Activated CD4-positive, alpha-beta T cell treated with anti-CD3 and anti-CD28 coated beads, Interleukin-10, Interleukin-2, amounts not matched to agents 100 ng/mL and 50 ng/mL, durations not matched to agents 16 hours and 8 hours (primary cell): ENCODE results near the gene NOS1.

Experiments
- DNase-seq: peaks from one replicate; pipeline ENCODE4 v3.0.0-alpha.2; 2020

Gene NOS1

DNA sequence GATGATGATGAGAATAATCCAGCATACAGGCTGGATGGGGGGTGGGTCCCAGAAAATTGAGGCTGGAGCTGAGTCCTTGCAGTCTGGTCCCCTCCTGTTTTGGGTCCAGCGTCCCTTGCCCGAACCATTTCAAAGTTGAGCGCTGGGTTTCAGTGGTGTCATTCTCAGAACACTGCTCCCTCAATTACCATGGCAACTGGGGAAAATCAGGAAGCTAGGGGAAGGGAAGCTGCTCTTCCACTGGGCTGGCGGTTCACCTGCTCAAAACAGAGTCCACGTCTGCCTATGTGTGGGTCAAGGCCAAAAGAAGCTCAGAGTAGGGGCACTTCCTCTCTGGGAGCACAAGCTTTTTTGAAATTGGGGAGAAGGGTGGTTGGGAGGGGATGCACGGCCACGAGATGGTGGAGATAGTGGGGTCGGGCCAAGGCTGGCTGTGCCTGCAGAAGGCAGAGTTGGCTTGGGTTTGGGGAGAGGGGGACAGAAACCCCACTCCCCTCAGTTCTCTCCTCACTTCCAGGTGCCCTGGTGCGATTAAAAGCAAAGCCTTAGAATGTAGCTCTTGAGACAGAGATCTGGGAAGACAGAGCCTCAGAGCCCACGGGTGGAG, 1.7 kb upstream of the NOS1 start:
- no peak for DNase-seq

DNA sequence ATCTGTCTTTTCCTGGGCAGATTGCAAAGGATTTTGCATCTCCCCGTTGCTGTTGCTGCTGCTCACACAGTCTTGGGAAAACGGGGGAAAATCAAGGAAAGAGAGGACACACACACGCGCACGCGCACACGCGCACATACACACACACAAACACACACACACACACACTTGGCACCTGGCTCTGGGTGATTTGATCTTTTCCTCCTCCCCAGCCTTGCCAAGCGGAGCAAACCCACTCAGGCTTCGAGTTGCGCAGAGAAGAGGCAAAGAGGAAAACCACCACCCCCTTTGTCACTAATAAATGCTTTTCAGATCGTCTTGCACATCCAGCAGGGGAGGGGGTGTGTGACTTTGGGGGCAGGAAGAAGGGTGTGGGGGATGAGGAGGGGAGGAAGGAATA, 965 bp upstream of the NOS1 start:
- no peak for DNase-seq

- no peak for DNase-seq
Observed at GRCh38 chr12:117361905-117362304, 479 bp upstream of the NOS1 start.

DNA sequence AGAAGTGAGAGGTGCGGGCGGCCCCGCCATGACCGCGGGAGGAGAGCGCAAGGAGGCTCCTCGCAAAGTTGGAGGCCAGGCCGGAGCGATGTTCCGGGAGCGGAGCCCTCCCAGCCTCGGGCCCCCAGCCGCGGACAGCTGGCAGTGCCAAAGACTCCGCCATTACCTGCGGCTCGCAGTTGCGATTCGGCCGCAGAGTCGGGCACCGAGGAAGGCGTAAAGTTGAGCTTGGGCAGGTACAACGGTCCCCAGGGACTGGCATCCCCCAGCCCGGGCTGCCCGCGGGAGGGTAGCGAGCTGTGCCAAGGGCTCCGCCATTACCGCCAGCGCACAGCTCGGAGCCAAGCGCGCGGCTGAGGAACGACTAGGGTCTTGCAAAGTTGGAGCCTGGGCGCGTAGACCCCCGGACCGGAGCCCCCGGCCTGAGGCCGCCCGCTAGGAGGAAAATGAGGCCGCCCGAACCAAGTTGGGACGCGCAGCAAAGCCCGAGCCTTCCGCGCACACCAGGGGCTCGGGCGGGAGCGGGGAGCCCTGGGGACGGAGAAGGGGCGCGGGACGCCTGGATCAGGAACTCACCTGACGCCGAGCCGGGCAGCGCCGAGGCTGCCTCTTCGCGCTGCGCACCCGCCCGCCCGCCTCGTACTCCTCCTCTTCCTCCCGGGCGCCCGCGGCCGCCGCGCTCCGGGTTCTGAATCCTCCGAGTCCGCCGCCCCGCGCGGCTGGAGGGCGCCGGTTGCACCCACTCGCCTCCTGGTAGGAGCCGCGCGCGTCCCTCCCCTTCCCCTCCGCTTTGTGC, 677 bp downstream of the NOS1 start:
- DNase-seq = no peak

DNA sequence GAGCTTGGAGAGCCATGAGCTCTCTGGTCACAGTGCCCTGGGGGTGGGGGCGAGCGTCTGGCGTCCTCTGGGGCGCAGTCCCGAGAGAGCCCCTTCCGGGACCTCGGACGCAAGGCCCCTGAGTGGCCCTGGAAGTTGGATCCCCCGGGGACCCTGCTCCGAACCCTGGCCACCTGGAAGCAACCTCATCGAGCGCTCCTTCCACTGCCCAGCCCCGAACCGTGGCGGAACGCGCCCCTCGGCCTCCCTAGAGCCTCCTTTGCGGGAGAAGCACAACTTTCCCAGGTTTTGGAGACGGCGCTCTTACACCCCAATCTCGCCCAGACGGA, 1.2 kb downstream of the NOS1 start:
- DNase-seq = no peak

DNA sequence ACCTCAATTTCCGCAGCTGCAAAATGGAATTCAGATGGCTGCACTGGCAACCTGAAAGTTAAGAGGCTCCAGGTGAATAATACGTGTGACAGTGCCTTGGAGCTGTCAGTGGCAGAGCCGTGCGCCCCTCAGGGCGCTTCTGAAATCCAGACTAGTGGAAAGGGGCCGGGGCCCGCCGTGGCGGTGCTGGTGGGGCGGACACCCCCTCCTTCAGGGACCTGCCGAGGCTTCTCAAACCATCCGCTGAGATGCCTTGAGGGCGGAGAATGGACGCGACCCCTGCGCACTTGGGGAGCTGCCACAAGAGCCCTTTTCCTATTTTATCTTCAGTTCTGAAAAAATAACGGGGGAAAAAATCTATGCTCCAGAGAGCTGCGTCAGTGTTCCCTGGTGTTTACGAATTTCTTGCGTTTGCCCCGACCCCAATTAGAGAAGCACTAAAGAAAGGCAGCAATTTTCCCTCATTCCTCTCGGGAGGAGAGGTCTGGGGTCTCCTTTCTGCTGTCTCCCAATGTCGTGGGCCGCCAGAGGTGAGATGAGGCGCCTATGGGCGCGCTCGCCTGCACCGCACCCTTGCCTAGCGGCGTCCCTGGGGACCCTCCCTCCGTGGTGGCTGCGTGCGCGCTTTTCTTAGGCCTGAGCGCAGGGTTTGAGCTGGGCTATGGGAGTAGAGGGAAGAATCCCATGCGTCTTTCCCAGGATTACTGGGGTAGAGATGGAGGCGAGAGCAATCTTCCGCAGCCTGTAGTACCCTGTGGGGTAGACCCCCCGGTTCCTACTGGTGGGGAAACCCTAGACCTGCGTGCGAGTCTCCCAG, 2.2 kb downstream of the NOS1 start:
- no peak for DNase-seq

DNA sequence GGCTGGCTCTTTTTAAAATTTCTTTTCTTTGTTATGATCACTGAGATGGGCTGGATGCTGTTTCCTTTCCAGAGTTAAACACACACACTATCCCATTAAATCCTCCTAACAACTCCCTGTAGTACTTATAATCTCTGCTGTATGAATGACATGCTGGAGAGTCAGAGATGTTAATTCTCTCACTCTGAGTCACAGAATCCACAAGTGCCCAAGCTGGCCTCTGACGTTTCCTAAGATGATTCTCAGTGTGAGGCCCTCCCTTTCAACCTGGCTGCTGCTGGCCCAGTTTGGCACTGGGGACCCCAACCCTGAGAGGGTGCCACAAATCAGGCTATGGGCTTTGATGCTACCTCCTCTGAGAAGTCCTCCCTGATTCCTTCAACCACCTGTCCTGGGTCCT, 5.4 kb downstream of the NOS1 start:
- no peak for DNase-seq

DNA sequence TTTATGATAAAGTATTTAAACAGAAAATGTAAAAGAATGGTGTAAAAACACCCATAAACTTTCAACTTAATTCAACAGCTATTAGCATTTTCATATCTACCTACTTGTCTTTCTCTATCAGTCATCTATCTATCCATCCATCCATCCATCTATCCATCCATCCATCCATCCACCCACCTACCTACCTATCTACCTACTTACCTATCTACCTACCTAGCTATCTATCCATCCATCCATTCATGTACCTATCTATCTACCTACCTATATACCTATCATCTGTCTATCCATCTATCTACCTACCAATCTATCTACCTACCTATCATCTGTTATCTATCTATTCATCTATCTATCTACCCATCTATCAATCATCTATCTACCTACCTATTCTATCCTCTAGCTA, 8.5 kb downstream of the NOS1 start:
- DNase-seq = no peak

- DNase-seq = no peak
Observed at GRCh38 chr12:117352206-117352605, 9.2 kb downstream of the NOS1 start.

GRCh38 chr12:117350140-117350539, 11.3 kb downstream of the NOS1 start:
- no peak for DNase-seq

DNA sequence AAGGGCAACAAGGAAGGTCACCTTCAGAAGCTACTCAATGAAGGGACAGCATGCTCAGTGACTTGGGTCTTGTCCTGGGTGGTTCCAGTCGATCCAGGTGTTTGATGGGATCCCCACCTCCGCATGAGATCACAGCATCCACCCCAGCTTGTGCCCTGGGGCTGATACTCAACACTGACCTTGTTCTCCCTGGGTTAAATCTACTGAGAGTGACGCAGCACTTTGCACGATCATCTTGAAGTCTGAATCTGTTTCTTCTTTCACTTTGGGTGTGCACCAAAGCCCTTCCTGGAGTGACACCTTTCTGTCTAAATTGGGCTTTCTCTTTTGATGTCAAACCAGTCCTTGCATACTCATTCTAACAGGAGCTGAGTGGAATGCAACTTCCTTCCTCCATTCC, 13.8 kb downstream of the NOS1 start:
- DNase-seq = peak; percentile 7

- DNase-seq = no peak
Observed at GRCh38 chr12:117344716-117345115, 16.7 kb downstream of the NOS1 start.

GRCh38 chr12:117343849-117344248, 17.6 kb downstream of the NOS1 start:
- DNase-seq = no peak

- DNase-seq = no peak
Observed at GRCh38 chr12:117343296-117343695, 18.1 kb downstream of the NOS1 start.

- peak; percentile 37 for DNase-seq
Observed at GRCh38 chr12:117342682-117343081, 18.7 kb downstream of the NOS1 start.

DNA sequence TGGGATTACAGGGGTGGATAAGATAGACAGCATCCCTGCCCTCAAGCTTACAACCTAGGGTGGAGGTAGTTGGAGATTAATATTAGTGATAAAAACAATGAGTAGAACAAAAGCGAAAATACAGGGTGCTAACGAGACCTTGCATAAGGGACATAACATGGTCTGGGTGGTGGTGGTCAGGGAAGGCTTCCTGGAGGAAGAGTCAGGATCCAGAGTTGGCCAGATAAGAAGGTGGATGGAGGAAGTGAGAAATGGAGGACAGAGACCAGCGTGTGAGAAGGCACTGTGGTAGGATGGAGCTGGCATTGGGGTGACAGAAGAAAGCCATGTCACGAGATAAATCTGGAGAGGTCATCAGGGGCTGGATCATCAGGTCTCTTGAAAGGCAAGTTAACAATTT, 19.2 kb downstream of the NOS1 start:
- DNase-seq = no peak

DNA sequence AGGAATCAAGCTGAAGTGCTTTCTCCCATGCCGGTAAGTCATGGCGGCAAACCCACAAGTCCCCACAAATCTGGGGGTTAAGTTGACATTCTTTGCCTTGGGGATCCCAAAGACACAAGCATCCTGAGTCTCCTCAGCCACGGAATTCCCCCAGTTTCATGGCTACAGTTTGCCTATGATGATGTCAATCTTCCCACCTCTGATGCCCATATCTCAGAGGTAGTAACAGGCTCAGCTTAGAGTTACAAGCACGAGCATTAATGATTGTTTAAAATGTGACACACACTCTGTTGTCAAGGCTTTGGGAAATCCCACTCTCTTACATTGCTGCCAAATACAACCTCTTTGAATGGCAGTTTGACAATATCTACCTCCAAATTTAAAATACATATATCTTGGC, 22.3 kb downstream of the NOS1 start:
- DNase-seq = no peak

DNA sequence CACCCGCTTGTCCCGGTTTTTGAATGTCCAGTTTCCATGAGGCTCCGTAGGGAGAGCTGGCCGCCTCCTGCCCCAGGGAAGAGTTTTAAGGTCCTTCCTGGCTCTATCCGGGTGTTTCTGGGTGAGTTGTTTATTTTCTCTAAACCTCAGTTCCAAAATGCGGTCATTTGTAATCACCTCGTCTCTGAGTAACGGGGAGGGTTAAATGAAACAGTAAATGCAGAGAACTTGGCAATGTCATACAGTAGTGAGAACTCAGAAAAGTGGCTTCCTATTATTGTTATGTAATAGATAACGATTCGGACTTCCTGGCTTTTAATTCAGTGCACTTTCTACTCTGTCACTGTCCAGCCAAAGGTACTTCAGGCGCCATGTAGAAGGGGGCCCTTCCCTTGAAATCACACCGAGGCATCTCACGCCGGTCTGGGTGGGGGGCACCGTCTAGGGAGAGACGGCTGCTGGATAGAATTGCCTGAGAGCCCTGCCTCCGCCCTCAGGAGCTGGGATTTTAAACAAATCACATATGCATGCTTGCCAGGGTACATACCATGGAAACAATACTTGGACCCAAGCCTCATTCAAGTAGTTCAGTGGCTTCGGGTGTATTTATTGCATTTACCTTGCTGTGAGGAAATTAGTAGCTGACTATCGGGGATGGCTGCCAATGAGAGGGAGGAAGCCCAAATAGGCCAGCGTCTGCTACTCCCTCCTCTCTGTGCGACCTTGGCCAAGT, 26.4 kb downstream of the NOS1 start:
- DNase-seq = no peak

DNA sequence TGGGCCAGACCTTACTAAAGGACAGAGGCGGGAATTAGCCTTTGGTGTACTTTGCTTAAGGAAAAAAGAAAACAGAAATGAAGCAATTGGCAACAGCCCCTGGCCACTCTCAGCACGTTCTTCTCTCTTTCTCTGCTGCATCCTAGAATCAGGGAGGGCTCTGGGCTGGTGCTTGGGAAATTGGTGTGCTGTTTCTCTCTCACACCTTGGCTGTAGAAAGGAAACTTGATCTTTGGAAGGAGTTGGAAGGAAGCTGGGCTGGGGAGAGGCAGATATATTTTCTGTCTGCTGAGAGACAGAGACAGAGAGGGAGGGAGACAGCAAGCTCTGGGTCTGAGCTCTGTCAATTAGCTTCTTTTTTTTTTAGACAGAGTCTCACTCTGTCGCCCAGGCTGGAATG, 27.4 kb downstream of the NOS1 start:
- no peak for DNase-seq

- DNase-seq = no peak
Observed at GRCh38 chr12:117333331-117333881, 28.0 kb downstream of the NOS1 start.

GRCh38 chr12:117331691-117332090, 29.7 kb downstream of the NOS1 start:
- DNase-seq = no peak

GRCh38 chr12:117330441-117331113, 30.8 kb downstream of the NOS1 start:
- no peak for DNase-seq

DNA sequence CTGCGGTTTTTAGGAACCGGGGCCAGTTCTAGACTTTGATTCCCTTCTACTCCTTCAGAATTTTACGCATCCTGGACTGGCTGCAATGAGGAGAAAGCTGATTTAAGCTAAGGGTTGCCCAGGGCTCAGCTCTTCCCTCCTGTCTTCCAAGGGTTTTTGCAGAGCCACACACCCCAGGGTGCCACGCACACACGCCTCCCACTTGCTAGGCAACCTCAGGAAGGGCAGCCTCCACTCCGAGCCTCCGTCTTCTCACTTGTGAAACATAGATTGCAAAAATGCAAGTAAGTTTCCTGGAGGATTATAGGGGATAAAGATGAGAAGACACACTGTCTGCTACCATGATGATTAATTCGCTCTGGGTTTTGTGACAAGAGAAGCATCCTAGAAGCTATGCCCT, 31.7 kb downstream of the NOS1 start:
- DNase-seq = no peak
